HepG2 (cell line): ENCODE data around the gene INTS15. TPM values are rescaled to one million over a fixed set of nuclear protein-coding genes. Genes with fewer than 3 reads are reported as not detected.

Source experiments
- CBX1 ChIP-seq: IDR thresholded peaks from one replicate; pipeline ENCODE4 v1.6.1; 2016; ENCODE audit warnings: antibody characterized with exemption, low read depth
- ETV6 ChIP-seq: sonication (generic); formaldehyde crosslinking; conservative IDR thresholded peaks from 2 replicates; pipeline ENCODE4 v1.4.0; 2020; ENCODE audit warnings: missing genetic modification reagents
- FIP1L1 ChIP-seq: fragments of 200-400 bp; formaldehyde crosslinking; IDR thresholded peaks from 2 replicates; pipeline ENCODE4 v1.6.1; 2018; ENCODE audit warnings: low read depth, mild to moderate bottlenecking, low read length, moderate library complexity, borderline replicate concordance; ENCODE audit not compliant: insufficient read depth
- FOXJ3 ChIP-seq: sonication (generic); formaldehyde crosslinking; IDR thresholded peaks from 2 replicates; pipeline ENCODE4 v1.4.0; 2020; ENCODE audit warnings: missing genetic modification reagents, mild to moderate bottlenecking, borderline replicate concordance
- GATAD1 ChIP-seq: IDR thresholded peaks from 2 replicates; pipeline ENCODE4 v1.6.1; 2016; ENCODE audit warnings: missing genetic modification reagents, missing compliant biosample characterization
- GATAD2A ChIP-seq: IDR thresholded peaks from 2 replicates; pipeline ENCODE4 v1.6.1; 2016
- GTF2F1 ChIP-seq: fragments of 150-350 bp; IDR thresholded peaks from 2 replicates; pipeline ENCODE4 v1.6.1; 2014; ENCODE audit warnings: low read length
- HDAC6 ChIP-seq: fragments of 200-600 bp; sonication (generic); IDR thresholded peaks from 2 replicates; pipeline ENCODE4 v1.7.0; 2017; ENCODE audit warnings: mild to moderate bottlenecking, antibody characterized with exemption, low read length, low read depth
- HMGA1 ChIP-seq: sonication (generic); formaldehyde crosslinking; conservative IDR thresholded peaks from 2 replicates; pipeline ENCODE4 v1.4.0; 2020; ENCODE audit warnings: missing genetic modification reagents
- HNRNPL ChIP-seq: fragments of 200-400 bp; formaldehyde crosslinking; IDR thresholded peaks from 2 replicates; pipeline ENCODE4 v1.6.1; 2017; ENCODE audit warnings: mild to moderate bottlenecking, low read depth, low read length
- JARID2 ChIP-seq: sonication (generic); formaldehyde crosslinking; IDR thresholded peaks from 2 replicates; pipeline ENCODE4 v1.8.1; 2023; ENCODE audit warnings: missing genetic modification reagents, inconsistent platforms; ENCODE audit not compliant: insufficient replicate concordance
- MLLT10 ChIP-seq: sonication (generic); formaldehyde crosslinking; IDR thresholded peaks from 2 replicates; pipeline ENCODE4 v1.4.0; 2020; ENCODE audit warnings: missing genetic modification reagents
- NFKBIZ ChIP-seq: IDR thresholded peaks from 2 replicates; pipeline ENCODE4 v1.6.1; 2018; ENCODE audit warnings: missing genetic modification reagents, missing compliant biosample characterization
- PAF1 ChIP-seq: IDR thresholded peaks from 2 replicates; pipeline ENCODE4 v1.6.1; 2016; ENCODE audit warnings: missing genetic modification reagents, missing compliant biosample characterization
- RFX5 ChIP-seq: IDR thresholded peaks from 2 replicates; pipeline ENCODE4 v1.6.1; 2011; ENCODE audit warnings: low read depth, low read length, improper control_type of control experiment
- SATB2 ChIP-seq: sonication (generic); formaldehyde crosslinking; IDR thresholded peaks from 2 replicates; pipeline ENCODE4 v1.5.0; 2020; ENCODE audit warnings: missing genetic modification reagents
- SMARCC2 ChIP-seq: fragments of 450-650 bp; IDR thresholded peaks from 2 replicates; pipeline ENCODE4 v1.6.1; 2017; ENCODE audit warnings: antibody characterized with exemption, mild to moderate bottlenecking
- SMARCE1 ChIP-seq: fragments of 450-650 bp; IDR thresholded peaks from 2 replicates; pipeline ENCODE4 v1.6.1; 2017; ENCODE audit warnings: borderline replicate concordance
- SMYD3 ChIP-seq: sonication (generic); formaldehyde crosslinking; IDR thresholded peaks from 2 replicates; pipeline ENCODE4 v1.8.1; 2023; ENCODE audit warnings: mild to moderate bottlenecking, missing genetic modification reagents
- ZFAT ChIP-seq: sonication (generic); formaldehyde crosslinking; conservative IDR thresholded peaks from 2 replicates; pipeline ENCODE4 v1.8.1; 2023; ENCODE audit warnings: missing genetic modification reagents, inconsistent platforms
- ZMYM4 ChIP-seq: sonication (generic); formaldehyde crosslinking; IDR thresholded peaks from 2 replicates; pipeline ENCODE4 v1.8.1; 2023; ENCODE audit warnings: mild to moderate bottlenecking, missing genetic modification reagents
- ZNF225 ChIP-seq: sonication (generic); formaldehyde crosslinking; IDR thresholded peaks from 2 replicates; pipeline ENCODE4 v1.4.0; 2020; ENCODE audit warnings: mild to moderate bottlenecking, missing genetic modification reagents
- ZNF34 ChIP-seq: sonication (generic); formaldehyde crosslinking; IDR thresholded peaks from 2 replicates; pipeline ENCODE4 v1.4.0; 2020; ENCODE audit warnings: mild to moderate bottlenecking, missing genetic modification reagents, borderline replicate concordance
- ZNF549 ChIP-seq: sonication (generic); formaldehyde crosslinking; IDR thresholded peaks from 2 replicates; pipeline ENCODE4 v1.5.0; 2020; ENCODE audit warnings: missing genetic modification reagents
- ZNF761 ChIP-seq: sonication (generic); formaldehyde crosslinking; conservative IDR thresholded peaks from 2 replicates; pipeline ENCODE4 v1.4.0; 2020; ENCODE audit warnings: mild to moderate bottlenecking, missing genetic modification reagents
- ZSCAN25 ChIP-seq: sonication (generic); formaldehyde crosslinking; IDR thresholded peaks from 2 replicates; pipeline ENCODE4 v1.8.0; 2022; ENCODE audit warnings: mild to moderate bottlenecking, missing genetic modification reagents
- polyA plus RNA-seq, 8 experiments: library from polyadenylated mRNA; depleted of rRNA in 3 of 8; stranded (reverse) in 7 of 8; unstranded in 1 of 8; fragments of >200 nt; fragmentation: Illumina TruSeq in 4 of 8; extraction: Trizol in 4 of 8; gene quantifications; 2 replicates each; pipeline versions ENCODE4 v1.2.1 to v1.2.3, GENCODE V29; 2011 to 2016; ENCODE audit warnings: low read depth in 4 of 8, missing spikeins in 1 of 8, mixed read lengths in 1 of 8; ENCODE audit not compliant: insufficient read depth in 1 of 8
- total RNA-seq, 5 experiments: library from RNA; depleted of rRNA; stranded (reverse); fragments of >200 nt; fragmentation: Illumina TruSeq; extraction: Trizol; gene quantifications; 2 replicates each; pipeline ENCODE4 v1.2.3, GENCODE V29; 2016; ENCODE audit warnings: low read depth in 1 of 5
- TF ChIP-seq, protein P1 (sequence below): sonication (generic); formaldehyde crosslinking; IDR thresholded peaks from 2 replicates; pipeline ENCODE4 v1.8.1; 2022; ENCODE audit warnings: mild to moderate bottlenecking, missing genetic modification reagents
- TF ChIP-seq, protein P2 (sequence below): sonication (generic); formaldehyde crosslinking; IDR thresholded peaks from 2 replicates; pipeline ENCODE4 v1.8.0; 2023; ENCODE audit warnings: mild to moderate bottlenecking, missing genetic modification reagents
- TF ChIP-seq, protein P3 (sequence below): sonication (generic); formaldehyde crosslinking; IDR thresholded peaks from 2 replicates; pipeline ENCODE4 v1.5.0; 2020; ENCODE audit warnings: mild to moderate bottlenecking, missing genetic modification reagents

Gene INTS15
- total and polyA plus RNA-seq, 2 of the 13 experiments (the other 11 are each of a cell fraction or from before 2014, with no cell fraction given): 16.3 to 25.7 TPM

GRCh38 chr7:6578114-6579084, 11.4 kb upstream of the INTS15 start (continued):
- TF ChIP-seq JARID2 (CRISPR knock-in tag) (no peak), MLLT10 (CRISPR knock-in tag) (no peak), HDAC6 (no peak), ZNF225 (CRISPR knock-in tag) (no peak), HMGA1 (CRISPR knock-in tag) (no peak), ZNF761 (CRISPR knock-in tag) (no peak), GATAD2A (CRISPR knock-in tag) (peak; percentile 94), HNRNPL (peak; percentile 60; the same call in 1 of the 2 replicates), ETV6 (no peak), SMYD3 (CRISPR knock-in tag) (no peak), FOXJ3 (CRISPR knock-in tag) (peak; percentile 89; the same call in 1 of the 2 replicates), ZFAT (CRISPR knock-in tag) (no peak), ZNF34 (CRISPR knock-in tag) (peak; percentile 56; the same call in 1 of the 2 replicates), GTF2F1 (no peak), NFKBIZ (0 out of 2 replicates have a peak, but pooled peaks have one; percentile 49), ZNF549 (CRISPR knock-in tag) (no peak), CBX1 (peak; percentile 67), GATAD1 (CRISPR knock-in tag) (no peak; the same call in 1 of the 2 replicates), SMARCC2 (no peak), PAF1 (CRISPR knock-in tag) (no peak), SMARCE1 (no peak), RFX5 (no peak), FIP1L1 (no peak), ZSCAN25 (CRISPR knock-in tag) (no peak), SATB2 (no peak), ZMYM4 (no peak)
- TF ChIP-seq, protein P1, sequence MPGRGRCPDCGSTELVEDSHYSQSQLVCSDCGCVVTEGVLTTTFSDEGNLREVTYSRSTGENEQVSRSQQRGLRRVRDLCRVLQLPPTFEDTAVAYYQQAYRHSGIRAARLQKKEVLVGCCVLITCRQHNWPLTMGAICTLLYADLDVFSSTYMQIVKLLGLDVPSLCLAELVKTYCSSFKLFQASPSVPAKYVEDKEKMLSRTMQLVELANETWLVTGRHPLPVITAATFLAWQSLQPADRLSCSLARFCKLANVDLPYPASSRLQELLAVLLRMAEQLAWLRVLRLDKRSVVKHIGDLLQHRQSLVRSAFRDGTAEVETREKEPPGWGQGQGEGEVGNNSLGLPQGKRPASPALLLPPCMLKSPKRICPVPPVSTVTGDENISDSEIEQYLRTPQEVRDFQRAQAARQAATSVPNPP: no peak
- TF ChIP-seq, protein P2, sequence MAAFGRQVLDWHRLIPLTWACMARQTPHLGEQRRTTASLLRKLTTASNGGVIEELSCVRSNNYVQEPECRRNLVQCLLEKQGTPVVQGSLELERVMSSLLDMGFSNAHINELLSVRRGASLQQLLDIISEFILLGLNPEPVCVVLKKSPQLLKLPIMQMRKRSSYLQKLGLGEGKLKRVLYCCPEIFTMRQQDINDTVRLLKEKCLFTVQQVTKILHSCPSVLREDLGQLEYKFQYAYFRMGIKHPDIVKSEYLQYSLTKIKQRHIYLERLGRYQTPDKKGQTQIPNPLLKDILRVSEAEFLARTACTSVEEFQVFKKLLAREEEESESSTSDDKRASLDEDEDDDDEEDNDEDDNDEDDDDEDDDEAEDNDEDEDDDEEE (CRISPR knock-in tag): no peak
- TF ChIP-seq, protein P3, sequence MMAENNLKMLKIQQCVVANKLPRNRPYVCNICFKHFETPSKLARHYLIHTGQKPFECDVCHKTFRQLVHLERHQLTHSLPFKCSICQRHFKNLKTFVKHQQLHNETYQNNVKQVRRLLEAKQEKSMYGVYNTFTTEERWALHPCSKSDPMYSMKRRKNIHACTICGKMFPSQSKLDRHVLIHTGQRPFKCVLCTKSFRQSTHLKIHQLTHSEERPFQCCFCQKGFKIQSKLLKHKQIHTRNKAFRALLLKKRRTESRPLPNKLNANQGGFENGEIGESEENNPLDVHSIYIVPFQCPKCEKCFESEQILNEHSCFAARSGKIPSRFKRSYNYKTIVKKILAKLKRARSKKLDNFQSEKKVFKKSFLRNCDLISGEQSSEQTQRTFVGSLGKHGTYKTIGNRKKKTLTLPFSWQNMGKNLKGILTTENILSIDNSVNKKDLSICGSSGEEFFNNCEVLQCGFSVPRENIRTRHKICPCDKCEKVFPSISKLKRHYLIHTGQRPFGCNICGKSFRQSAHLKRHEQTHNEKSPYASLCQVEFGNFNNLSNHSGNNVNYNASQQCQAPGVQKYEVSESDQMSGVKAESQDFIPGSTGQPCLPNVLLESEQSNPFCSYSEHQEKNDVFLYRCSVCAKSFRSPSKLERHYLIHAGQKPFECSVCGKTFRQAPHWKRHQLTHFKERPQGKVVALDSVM (CRISPR knock-in tag): peak; percentile 92
